HG03064 (cell line): ENCODE measurements around the gene HIVEP1.
"Not testable (repeated sequence)": the region's sequence is repeated elsewhere in the genome, so short reads cannot be mapped to it uniquely, and the experiment has no call there.

Source experiments
- ATAC-seq: cut with Tn5 transposase; IDR thresholded peaks from one replicate; pipeline ENCODE4 v1.9.1; 2021; ENCODE audit warnings: low read depth; ENCODE audit not compliant: unreplicated experiment

HIVEP1 gene

DNA sequence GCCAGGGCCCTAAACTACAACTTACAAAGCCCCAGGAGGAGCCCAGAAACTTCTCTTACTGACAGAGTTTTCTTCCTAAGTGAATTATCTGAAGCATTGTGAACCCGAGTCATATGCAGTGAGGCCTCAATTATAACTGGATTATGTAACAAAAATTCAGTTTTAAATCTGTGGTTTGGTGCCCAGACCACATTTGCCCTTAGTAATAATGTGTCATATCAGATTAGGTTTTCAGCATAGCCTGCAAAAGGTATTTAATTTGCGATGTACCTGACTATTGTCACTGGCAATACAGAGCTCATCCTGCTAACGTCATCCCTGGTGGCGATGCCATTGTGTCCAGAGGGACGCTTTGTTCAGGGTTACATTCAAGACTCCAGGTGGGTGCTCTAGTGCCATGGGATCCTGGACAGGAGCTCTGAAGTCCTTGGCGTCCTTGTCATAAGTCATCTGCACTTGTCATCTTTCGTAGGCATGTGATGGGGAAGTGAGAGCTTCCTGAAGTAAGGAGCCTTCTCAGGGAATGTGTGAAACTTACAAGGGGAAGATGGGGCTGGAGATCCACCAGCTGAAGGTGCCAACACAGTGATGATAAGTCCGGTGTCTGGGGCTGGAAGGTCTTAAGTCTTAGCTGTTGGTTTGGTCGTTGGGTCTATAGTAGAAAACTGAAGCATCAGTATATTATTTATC lies 65.1 kb downstream of the HIVEP1 start:
- ATAC-seq = no peak

- no peak for ATAC-seq
These were observed 65.9 kb downstream of the HIVEP1 start for GRCh38 chr6:12078014-12078413.

- ATAC-seq = no peak
These were observed 69.7 kb downstream of the HIVEP1 start for GRCh38 chr6:12081771-12082170.

GRCh38 chr6:12082368-12082767 lies 70.3 kb downstream of the HIVEP1 start:
- no peak for ATAC-seq

DNA sequence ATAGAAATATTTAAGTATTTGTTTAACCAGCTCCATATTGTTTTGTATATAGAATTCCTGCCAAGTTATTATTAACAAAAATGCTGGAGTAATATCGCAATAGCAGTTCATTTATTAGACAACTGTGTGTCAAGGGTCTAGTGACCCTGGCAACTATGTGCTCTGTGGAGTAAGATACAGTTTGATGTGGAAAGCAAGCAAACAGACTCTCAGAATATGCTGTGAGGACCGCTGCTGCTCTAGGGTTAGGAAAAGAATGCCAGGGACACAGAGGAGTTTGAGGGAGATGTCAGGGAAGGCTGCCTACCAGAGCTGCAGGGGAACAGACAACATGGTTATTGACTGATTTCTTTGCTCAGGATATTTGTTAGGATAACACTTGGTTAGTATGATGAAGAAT lies 71.2 kb downstream of the HIVEP1 start:
- no peak for ATAC-seq

GRCh38 chr6:12083763-12084162 lies 71.7 kb downstream of the HIVEP1 start:
- no peak for ATAC-seq

DNA sequence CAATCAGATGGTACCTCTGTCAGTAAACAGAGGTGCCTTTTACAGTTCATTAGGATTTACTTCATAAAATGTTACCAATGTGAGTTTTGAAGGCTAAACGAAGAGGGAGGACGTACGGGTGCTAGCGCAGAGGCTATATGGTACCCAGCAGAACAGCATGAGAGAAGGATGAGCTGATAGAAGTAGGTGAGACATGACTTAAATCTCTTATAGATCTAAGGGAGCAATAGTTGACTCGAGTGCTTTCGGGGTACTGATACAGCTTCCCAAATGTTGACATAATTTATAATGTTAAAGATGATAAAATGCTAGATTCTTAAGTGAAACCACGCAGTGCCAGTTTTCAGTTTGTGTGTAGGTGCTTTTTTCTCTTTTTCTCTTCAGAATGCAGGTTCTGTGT lies 72.6 kb downstream of the HIVEP1 start:
- no peak for ATAC-seq

DNA sequence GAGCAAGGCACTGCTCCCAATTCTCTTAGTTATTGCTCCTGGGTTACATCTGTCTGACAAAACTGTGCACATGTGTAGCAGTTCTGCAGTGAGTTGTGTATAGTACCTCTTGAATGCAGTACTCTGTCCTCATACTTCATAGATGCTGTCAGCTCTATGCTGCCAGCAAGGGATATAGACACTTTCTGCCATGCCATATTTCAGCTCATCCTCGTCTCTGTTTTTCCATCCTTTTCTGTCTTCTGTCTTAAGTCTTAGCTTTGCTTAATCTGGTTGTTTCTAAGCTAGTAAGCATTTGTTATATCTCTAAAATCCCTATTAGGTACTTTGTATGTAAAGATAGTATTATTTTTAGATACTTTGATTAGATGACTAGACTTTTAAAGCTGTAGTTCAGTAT lies 76.4 kb downstream of the HIVEP1 start:
- ATAC-seq = no peak

DNA sequence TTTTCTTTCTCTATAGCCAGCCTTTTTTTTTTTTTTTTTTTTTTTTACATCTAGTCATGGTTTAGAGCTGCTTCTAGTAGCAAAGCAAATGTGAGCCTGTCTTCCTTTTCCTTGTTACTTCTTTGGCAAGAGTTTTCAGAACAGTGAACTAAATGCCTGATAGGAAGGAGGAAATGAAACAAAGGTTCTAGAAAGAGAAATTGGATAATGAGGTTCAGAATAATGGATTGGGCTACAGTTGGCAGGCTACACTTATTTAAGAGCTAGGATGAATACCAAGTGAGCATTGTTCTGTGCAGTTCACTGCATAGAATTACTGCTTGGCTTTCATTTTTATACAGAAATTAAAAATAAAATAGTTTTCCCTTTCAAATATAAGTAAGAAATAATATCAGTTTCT lies 78.6 kb downstream of the HIVEP1 start:
- ATAC-seq = no peak

DNA sequence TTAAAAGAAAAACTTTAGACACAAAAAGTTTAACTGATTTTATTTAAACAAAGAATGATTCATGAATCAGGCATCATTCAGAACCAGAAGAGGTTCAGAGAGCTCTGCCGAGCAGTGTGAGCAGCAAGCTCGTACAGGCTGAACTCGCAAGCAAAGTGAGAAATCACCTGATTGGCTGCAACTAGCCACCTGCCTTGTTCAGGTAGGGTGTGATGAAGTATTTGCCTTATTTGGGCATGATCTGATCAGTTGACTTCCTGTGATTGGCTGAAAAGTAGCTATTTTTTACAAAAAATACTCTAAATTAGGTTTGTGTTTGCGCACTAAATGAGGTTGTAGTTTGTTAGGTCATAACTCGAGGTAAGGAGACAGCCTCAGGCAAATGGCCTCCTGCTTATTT lies 80.7 kb downstream of the HIVEP1 start:
- ATAC-seq = no peak

DNA sequence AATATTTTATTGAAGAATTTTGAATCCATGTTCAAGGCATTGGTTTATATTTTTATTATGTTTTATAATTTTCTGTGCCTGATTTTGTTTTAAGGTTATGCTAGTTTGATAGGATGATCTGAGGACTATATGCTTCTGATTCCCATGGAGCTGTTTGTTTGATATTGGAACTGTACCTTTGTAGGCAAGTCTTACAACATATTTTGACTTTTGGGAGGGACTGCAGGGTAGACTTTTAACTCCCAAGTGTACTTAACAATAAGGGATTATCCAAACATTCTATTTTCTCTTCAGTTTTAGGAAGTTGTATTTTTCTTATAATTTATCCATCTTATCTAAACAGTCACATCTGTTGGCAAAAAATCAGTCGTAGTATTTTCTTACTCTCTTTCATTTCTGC lies 82.6 kb downstream of the HIVEP1 start:
- no peak for ATAC-seq

GRCh38 chr6:12096342-12096741 lies 84.2 kb downstream of the HIVEP1 start:
- ATAC-seq = no peak

GRCh38 chr6:12097791-12098190 lies 85.7 kb downstream of the HIVEP1 start:
- ATAC-seq = no peak

DNA sequence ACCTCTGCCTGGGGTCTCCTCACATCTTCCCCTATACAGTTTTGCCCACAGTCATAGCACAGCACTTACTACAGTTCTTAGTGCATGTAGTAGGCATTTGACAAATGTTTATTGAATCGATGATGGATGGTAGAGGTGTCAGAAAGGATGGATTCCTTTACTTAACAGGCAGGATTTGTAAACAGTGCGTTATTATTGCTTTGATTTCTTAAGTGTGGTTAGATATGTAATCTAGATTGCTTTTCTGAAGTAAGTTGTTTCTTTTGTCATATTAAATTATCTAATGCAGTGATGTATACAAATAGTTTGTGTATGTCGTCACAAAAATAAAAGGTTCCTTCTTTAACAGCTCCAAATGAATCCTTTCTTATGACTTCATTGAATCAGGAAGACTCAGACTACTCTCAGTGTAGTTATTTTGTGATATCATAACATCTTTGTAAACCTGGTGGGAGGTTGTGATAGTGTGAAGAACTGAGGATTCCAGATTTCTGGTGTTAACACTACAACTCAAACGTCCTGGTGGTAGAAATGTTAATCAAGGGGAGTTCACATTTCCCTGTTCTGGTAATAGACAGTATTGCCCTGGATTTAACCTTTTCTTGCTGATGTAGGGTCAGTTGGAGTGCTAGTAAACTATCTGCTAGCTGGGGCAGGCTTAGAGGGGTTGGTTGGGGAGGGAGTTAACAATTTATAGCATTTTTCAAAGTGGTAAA lies 87.7 kb downstream of the HIVEP1 start:
- ATAC-seq = no peak

- ATAC-seq = no peak
These were observed 88.9 kb downstream of the HIVEP1 start for GRCh38 chr6:12101048-12101447.

- no peak for ATAC-seq
These were observed 89.7 kb downstream of the HIVEP1 start for GRCh38 chr6:12101653-12102312.

- ATAC-seq = no peak
These were observed 90.2 kb downstream of the HIVEP1 start for GRCh38 chr6:12102350-12102749.

- no peak for ATAC-seq
These were observed 91.0 kb downstream of the HIVEP1 start for GRCh38 chr6:12103158-12103557.

- no peak for ATAC-seq
These were observed 93.2 kb downstream of the HIVEP1 start for GRCh38 chr6:12105271-12105670.

- not testable (repeated sequence) for ATAC-seq
These were observed 96.3 kb downstream of the HIVEP1 start for GRCh38 chr6:12108376-12108775.

- no peak for ATAC-seq
These were observed 98.6 kb downstream of the HIVEP1 start for GRCh38 chr6:12110523-12111362.
